HepG2 (cell line): ENCODE measurements around the gene GNAT2. TPM values are rescaled to one million over a fixed set of nuclear protein-coding genes. Genes with fewer than 3 reads are reported as not detected.

Source experiments
- ASH2L ChIP-seq: fragments of 300-600, 200-600 bp; sonication (generic); IDR thresholded peaks from 2 replicates; pipeline ENCODE4 v1.7.0; 2017; ENCODE audit warnings: low read depth, mild to moderate bottlenecking, moderate library complexity, mixed read lengths, low read length; ENCODE audit not compliant: insufficient read length
- HOXA3 ChIP-seq: sonication (generic); formaldehyde crosslinking; IDR thresholded peaks from 2 replicates; pipeline ENCODE4 v1.5.0; 2020; ENCODE audit warnings: missing genetic modification reagents
- MAX ChIP-seq: IDR thresholded peaks from 2 replicates; pipeline ENCODE4 v1.6.1; 2012; ENCODE audit warnings: inconsistent platforms
- MYC ChIP-seq: sonication (generic); formaldehyde crosslinking; IDR thresholded peaks from 2 replicates; pipeline ENCODE4 v1.9.0; 2021; ENCODE audit warnings: missing genetic modification reagents, borderline replicate concordance
- PAXIP1 ChIP-seq: sonication (generic); formaldehyde crosslinking; conservative IDR thresholded peaks from 2 replicates; pipeline ENCODE4 v1.4.0; 2020; ENCODE audit warnings: mild to moderate bottlenecking, missing genetic modification reagents, moderate library complexity
- POLR2G ChIP-seq: fragments of 200-400 bp; formaldehyde crosslinking; IDR thresholded peaks from 2 replicates; pipeline ENCODE4 v1.6.1; 2018; ENCODE audit warnings: mild to moderate bottlenecking, low read depth, low read length, moderate library complexity
- RNF219 ChIP-seq: sonication (generic); formaldehyde crosslinking; IDR thresholded peaks from 2 replicates; pipeline ENCODE4 v1.5.0; 2020; ENCODE audit warnings: mild to moderate bottlenecking, missing genetic modification reagents
- SATB2 ChIP-seq: sonication (generic); formaldehyde crosslinking; IDR thresholded peaks from 2 replicates; pipeline ENCODE4 v1.5.0; 2020; ENCODE audit warnings: missing genetic modification reagents
- TAF1 ChIP-seq: sonication (generic); formaldehyde crosslinking; IDR thresholded peaks from 2 replicates; pipeline ENCODE4 v1.4.0; 2020; ENCODE audit warnings: missing genetic modification reagents
- UBTF ChIP-seq: sonication (generic); formaldehyde crosslinking; IDR thresholded peaks from 2 replicates; pipeline ENCODE4 v1.4.0; 2020; ENCODE audit warnings: mild to moderate bottlenecking, missing genetic modification reagents
- YY1 ChIP-seq: IDR thresholded peaks from 2 replicates; pipeline ENCODE4 v1.6.1; 2011; ENCODE audit warnings: low read length, low read depth, moderate library complexity, mild to moderate bottlenecking; ENCODE audit not compliant: insufficient read depth, insufficient replicate concordance
- ZBTB20 ChIP-seq: sonication (generic); formaldehyde crosslinking; IDR thresholded peaks from 2 replicates; pipeline ENCODE4 v1.8.1; 2023; ENCODE audit warnings: missing genetic modification reagents, low read depth, mild to moderate bottlenecking, borderline replicate concordance
- ZNF234 ChIP-seq: sonication (generic); formaldehyde crosslinking; conservative IDR thresholded peaks from 2 replicates; pipeline ENCODE4 v1.5.1; 2020; ENCODE audit warnings: mild to moderate bottlenecking, missing genetic modification reagents
- ZNF274 ChIP-seq: sonication (generic); formaldehyde crosslinking; IDR thresholded peaks from 2 replicates; pipeline ENCODE4 v1.5.1; 2020; ENCODE audit warnings: mild to moderate bottlenecking, missing genetic modification reagents
- ZNF276 ChIP-seq: sonication (generic); formaldehyde crosslinking; IDR thresholded peaks from 2 replicates; pipeline ENCODE4 v1.4.0; 2020; ENCODE audit warnings: mild to moderate bottlenecking, low read depth, missing genetic modification reagents
- ZNF777 ChIP-seq: sonication (generic); formaldehyde crosslinking; IDR thresholded peaks from 2 replicates; pipeline ENCODE4 v1.4.0; 2020; ENCODE audit warnings: missing genetic modification reagents
- ZSCAN31 ChIP-seq: sonication (generic); formaldehyde crosslinking; IDR thresholded peaks from 2 replicates; pipeline ENCODE4 v1.5.0; 2020; ENCODE audit warnings: low read depth, mild to moderate bottlenecking, missing genetic modification reagents
- polyA plus RNA-seq, 8 experiments: library from polyadenylated mRNA; depleted of rRNA in 3 of 8; stranded (reverse) in 7 of 8; unstranded in 1 of 8; fragments of >200 nt; fragmentation: Illumina TruSeq in 4 of 8; extraction: Trizol in 4 of 8; gene quantifications; 2 replicates each; pipeline versions ENCODE4 v1.2.1 to v1.2.3, GENCODE V29; 2011 to 2016; ENCODE audit warnings: low read depth in 4 of 8, missing spikeins in 1 of 8, mixed read lengths in 1 of 8; ENCODE audit not compliant: insufficient read depth in 1 of 8
- total RNA-seq, 5 experiments: library from RNA; depleted of rRNA; stranded (reverse); fragments of >200 nt; fragmentation: Illumina TruSeq; extraction: Trizol; gene quantifications; 2 replicates each; pipeline ENCODE4 v1.2.3, GENCODE V29; 2016; ENCODE audit warnings: low read depth in 1 of 5

The GNAT2 gene
- total and polyA plus RNA-seq, 2 of the 13 experiments (the other 11 are each of a cell fraction or from before 2014, with no cell fraction given), result 0.08 to 0.20 TPM

GRCh38 chr1:109619576-109620400 lies at the start of gene GNAT2, which contains the start of gene AMPD2 (continued):
- TF ChIP-seq ASH2L, result peak; percentile 10
- TF ChIP-seq ZNF274, result peak; percentile 49; the same call in 1 of the 2 replicates
- TF ChIP-seq ZNF276, result no peak
- peak; percentile 70 for TF ChIP-seq HOXA3
- 0 out of 2 replicates have a peak, but pooled peaks have one; percentile 25 for TF ChIP-seq ZBTB20 (CRISPR knock-in tag)
- TF ChIP-seq TAF1 (CRISPR knock-in tag), result peak; percentile 79
- no peak; the same call in 1 of the 2 replicates for TF ChIP-seq ZNF234 (CRISPR knock-in tag)
- peak; percentile 81 for TF ChIP-seq YY1
- peak; percentile 99 for TF ChIP-seq MYC (CRISPR knock-in tag)
- TF ChIP-seq UBTF (CRISPR knock-in tag), result no peak; the same call in 1 of the 2 replicates
- TF ChIP-seq MAX, result peak; percentile 98
- peak; percentile 47 for TF ChIP-seq PAXIP1 (CRISPR knock-in tag)
- TF ChIP-seq SATB2 (CRISPR knock-in tag), result no peak
- TF ChIP-seq ZSCAN31 (CRISPR knock-in tag), result peak; percentile 62; the same call in 1 of the 2 replicates
- TF ChIP-seq ZNF777 (CRISPR knock-in tag), result 0 out of 2 replicates have a peak, but pooled peaks have one; percentile 28
- TF ChIP-seq RNF219, result no peak
- TF ChIP-seq POLR2G, result peak; percentile 70
